Retinal pigment epithelial cell (primary cell): ENCODE measurements around the gene VPS37B.

Experiments used
- DNase-seq: peaks from one replicate; pipeline ENCODE4 v3.0.0-alpha.2; 2010; ENCODE audit warnings: low read depth
- H3K4me3 ChIP-seq: 2 replicates; pipeline ENCODE4 v1.5.1; 2011; ENCODE audit warnings: mild to moderate bottlenecking, low read length, control low read depth, moderate library complexity
- CTCF ChIP-seq: conservative IDR thresholded peaks from 2 replicates; pipeline ENCODE4 v1.5.1; 2011; ENCODE audit warnings: low read depth, low read length, control low read depth, inconsistent platforms

VPS37B gene

GRCh38 chr12:122830517-122831214 lies 65.3 kb downstream of the VPS37B start:
- TF ChIP-seq CTCF = no peak
- no peak for DNase-seq
- H3K4me3 ChIP-seq = no peak overlapping the region

- no peak overlapping the region for H3K4me3 ChIP-seq
- DNase-seq = no peak
- no peak for TF ChIP-seq CTCF
These were observed 68.7 kb downstream of the VPS37B start for GRCh38 chr12:122827258-122827657.

GRCh38 chr12:122825773-122826724 lies 69.9 kb downstream of the VPS37B start:
- peak overlapping the region; percentile 44 for H3K4me3 ChIP-seq
- no peak for DNase-seq
- no peak for TF ChIP-seq CTCF

GRCh38 chr12:122823429-122823828 lies 72.5 kb downstream of the VPS37B start:
- DNase-seq = no peak
- H3K4me3 ChIP-seq = no peak overlapping the region
- no peak for TF ChIP-seq CTCF

GRCh38 chr12:122820838-122821271 lies 75.1 kb downstream of the VPS37B start:
- H3K4me3 ChIP-seq = no peak overlapping the region
- no peak for DNase-seq
- TF ChIP-seq CTCF = no peak

- DNase-seq = no peak
- no peak overlapping the region for H3K4me3 ChIP-seq
- no peak for TF ChIP-seq CTCF
These were observed 75.8 kb downstream of the VPS37B start for GRCh38 chr12:122820138-122820537.
